K562 (cell line): ENCODE measurements around the gene DTNA. TPM values are rescaled to one million over a fixed set of nuclear protein-coding genes. Genes with fewer than 3 reads are reported as not detected.

Source experiments
- RBFOX2 ChIP-seq: fragments of 200-400 bp; formaldehyde crosslinking; IDR thresholded peaks from 2 replicates; pipeline ENCODE4 v1.6.1; 2017; ENCODE audit warnings: low read depth, mild to moderate bottlenecking, low read length, moderate library complexity
- RERE ChIP-seq: sonication (generic); formaldehyde crosslinking; IDR thresholded peaks from 2 replicates; pipeline ENCODE4 v1.8.0; 2023; ENCODE audit warnings: missing genetic modification reagents, mild to moderate bottlenecking, borderline replicate concordance
- ZBTB11 ChIP-seq, 3 experiments: fragments of 200-800 bp in 1 of 3; fragments of 250-450 bp in 1 of 3; fragments of 450-650 bp in 1 of 3; sonication (Bioruptor Pico) in 1 of 3; sonication (Bioruptor generic) in 1 of 3; formaldehyde crosslinking in 1 of 3; IDR thresholded peaks; 2 replicates each; pipeline versions ENCODE4 v1.6.1 to v1.8.0; 2016 to 2022; ENCODE audit warnings: mild to moderate bottlenecking in 2 of 3, missing genetic modification characterization in 2 of 3, missing compliant biosample characterization in 1 of 3, moderate library complexity in 1 of 3
- ZNF232 ChIP-seq: sonication (generic); formaldehyde crosslinking; IDR thresholded peaks from 2 replicates; pipeline ENCODE4 v1.8.0; 2022; ENCODE audit warnings: mild to moderate bottlenecking, missing genetic modification reagents
- polyA plus RNA-seq, 8 experiments: library from polyadenylated mRNA; depleted of rRNA in 4 of 8; stranded (reverse) in 5 of 8; unstranded in 3 of 8; fragments of >200 nt; fragmentation: Nextera tagmentation in 2 of 8; fragmentation: Illumina TruSeq in 1 of 8; extraction: Ambion mirVana in 2 of 8; extraction: Trizol in 1 of 8; gene quantifications; 2 replicates each; pipeline versions ENCODE4 v1.2.1 to v1.2.3, GENCODE V29; 2011 to 2014; ENCODE audit warnings: inconsistent platforms in 1 of 8, missing spikeins in 1 of 8
- total RNA-seq, 7 experiments: library from RNA; depleted of rRNA in 6 of 7; stranded (reverse); fragments of >200 nt in 6 of 7; fragmentation: Illumina TruSeq in 2 of 7; extraction: Trizol in 2 of 7; gene quantifications; 2 replicates each; pipeline versions ENCODE4 v1.2.1 to v1.2.3, GENCODE V29; 2011 to 2021; ENCODE audit warnings: low replicate concordance in 1 of 7

Gene DTNA
- total and polyA plus RNA-seq, 9 of the 15 experiments (the other 6 are each of a cell fraction or from before 2014, with no cell fraction given): 0.07 to 2.4 (median 0.22) TPM; not detected in 2

- no peak for TF ChIP-seq ZBTB11 (CRISPR knock-in tag; IDR thresholded peaks at IDR 0.05)
- TF ChIP-seq RERE: no peak
- TF ChIP-seq ZNF232 (CRISPR knock-in tag): no peak
- TF ChIP-seq RBFOX2: no peak
These were observed 84.2 kb downstream of the DTNA start (continued) for GRCh38 chr18:34794348-34794747.
